OCI-LY7 (cell line): Measurements from ENCODE around the gene HNRNPR. TPM values are rescaled to one million over a fixed set of nuclear protein-coding genes. Genes with fewer than 3 reads are reported as not detected.
"Not testable (repeated sequence)": the region's sequence is repeated elsewhere in the genome, so short reads cannot be mapped to it uniquely, and the experiment has no call there.

Experiments
- BruUV-seq: library from RNA; stranded (reverse); fragments of 400-500 nt; replicated peaks from 2 replicates; lab custom pipeline; 2021; lab: Mats Ljungman, UMichigan
- CTCF ChIA-PET: fragments of 300-600 bp; sonication (Branson Sonifier 250); formaldehyde crosslinking; loops from one replicate; lab custom pipeline; 2022; ENCODE audit warnings: antibody characterized with exemption; ENCODE audit not compliant: unreplicated experiment; lab: Charles Lee
- POLR2A ChIA-PET: fragments of 300-600 bp; sonication (Branson Sonifier 250); formaldehyde crosslinking; loops from one replicate; lab custom pipeline; 2022; ENCODE audit warnings: antibody characterized with exemption; lab: Charles Lee
- DNase-seq: peaks from one replicate; pipeline ENCODE4 v3.0.0-alpha.2; 2015; ENCODE audit warnings: low spot score
- H2AFZ ChIP-seq: fragments of 200-600 bp; sonication (generic), shearing (Covaris generic); 2 replicates; pipeline ENCODE4 v1.6.1; 2014; ENCODE audit warnings: mild to moderate bottlenecking, antibody characterized with exemption, low read length, moderate library complexity
- H3K27ac ChIP-seq: fragments of 200-600 bp; sonication (generic); 2 replicates; pipeline ENCODE4 v1.5.1; 2014; ENCODE audit warnings: mixed run types, low read depth, mild to moderate bottlenecking, moderate library complexity, low read length, inconsistent platforms; ENCODE audit not compliant: poor library complexity, severe bottlenecking
- H3K36me3 ChIP-seq: fragments of 200-600 bp; sonication (generic); 2 replicates; pipeline ENCODE4 v1.6.1; 2014; ENCODE audit warnings: mild to moderate bottlenecking, antibody characterized with exemption, low read length, moderate library complexity, mixed read lengths; ENCODE audit not compliant: insufficient read depth
- H3K4me1 ChIP-seq: fragments of 200-600 bp; sonication (generic); 2 replicates; pipeline ENCODE4 v1.5.1; 2014; ENCODE audit warnings: mild to moderate bottlenecking, low read length; ENCODE audit not compliant: insufficient read depth, poor library complexity, severe bottlenecking
- H3K4me2 ChIP-seq: fragments of 200-600 bp; sonication (generic); 2 replicates; pipeline ENCODE4 v1.6.1; 2014; ENCODE audit warnings: mild to moderate bottlenecking, low read length
- H3K4me3 ChIP-seq: fragments of 200-600 bp; sonication (generic); 2 replicates; pipeline ENCODE4 v1.5.1; 2014; ENCODE audit warnings: mild to moderate bottlenecking, low read depth, low read length; ENCODE audit not compliant: poor library complexity, severe bottlenecking
- H3K79me2 ChIP-seq: fragments of 200-600 bp; sonication (generic); 2 replicates; pipeline ENCODE4 v1.6.1; 2016; ENCODE audit warnings: low read depth, mild to moderate bottlenecking, low read length, moderate library complexity, mixed read lengths; ENCODE audit not compliant: insufficient read depth
- H3K9me2 ChIP-seq: fragments of 200-600 bp; sonication (generic); 2 replicates; pipeline ENCODE4 v1.6.1; 2016; ENCODE audit warnings: mild to moderate bottlenecking, low read length, mixed read lengths; ENCODE audit not compliant: insufficient read depth
- H3K9me3 ChIP-seq: fragments of 200-600 bp; sonication (generic); 2 replicates; pipeline ENCODE4 v1.6.1; 2014; ENCODE audit warnings: mild to moderate bottlenecking, mixed run types, low read length, mixed read lengths
- H4K20me1 ChIP-seq: fragments of 200-600 bp; sonication (generic); 2 replicates; pipeline ENCODE4 v1.6.1; 2014; ENCODE audit warnings: mild to moderate bottlenecking, antibody characterized with exemption, low read length, moderate library complexity, mixed read lengths; ENCODE audit not compliant: insufficient read depth
- CTCF ChIP-seq: fragments of 200-600 bp; sonication (generic); conservative IDR thresholded peaks from 2 replicates; pipeline ENCODE4 v1.5.1; 2014; ENCODE audit warnings: mild to moderate bottlenecking, antibody characterized with exemption, low read length, moderate library complexity, mixed read lengths
- EZH2phosphoT487 ChIP-seq: fragments of 200-600 bp; sonication (generic); IDR thresholded peaks from 2 replicates; pipeline ENCODE4 v1.6.1; 2018; ENCODE audit warnings: low read depth, borderline replicate concordance, mild to moderate bottlenecking, mixed run types, antibody characterized with exemption, low read length, moderate library complexity, mixed read lengths
- intact Hi-C: fragments of 100-400 bp; cut with micrococcal nuclease; formaldehyde crosslinking; loops from one replicate; pipeline ENCODE4 v1.10.0; 2022; ENCODE audit not compliant: unreplicated experiment
- total RNA-seq, 2 experiments: library from RNA; depleted of rRNA in 1 of 2; stranded (reverse); fragments of >200 nt in 1 of 2; shearing (Covaris generic) in 1 of 2; gene quantifications; 2 replicates each; pipeline ENCODE4 v1.2.3, GENCODE V29; 2014 to 2022

The HNRNPR gene
- total RNA-seq, 2 experiments from 2014 or later, result 193 to 282 TPM

- no peak for DNase-seq
- intact Hi-C loops, result no loop called here
- Histone ChIP-seq H3K4me1 (peaks cover 4% of the 10 kb centered on the region), H3K36me3 (no peaks in the 10 kb centered on the region), H3K9me3 (no peaks in the 10 kb centered on the region), H3K4me2 (no peak overlapping the region), H4K20me1 (no peaks in the 10 kb centered on the region), H3K4me3 (no peak overlapping the region), H3K79me2 (no peaks in the 10 kb centered on the region), H3K9me2 (no peaks in the 10 kb centered on the region), H2AFZ (no peak overlapping the region), H3K27ac (no peak overlapping the region)
- TF ChIP-seq CTCF (no peak), EZH2phosphoT487 (no peak)
- BruUV-seq, result no TSS peak
- CTCF ChIA-PET, result no interaction called here
- POLR2A ChIA-PET, result interaction anchor here (0.5 kb wide), 1 partner anchor 900 kb away, joined by 3 read pairs; no protein-coding TSS in a partner anchor
These were observed 37.3 kb upstream of the HNRNPR start for GRCh38 chr1:23381233-23381885.

GRCh38 chr1:23380719-23381118 is 36.6 kb upstream of the HNRNPR start:
- intact Hi-C loops, result no loop called here
- H4K20me1 ChIP-seq, result no peaks in the 10 kb centered on the region
- ChIA-PET POLR2A (interaction anchor here (0.6 kb wide), 1 partner anchor 32 kb away, joined by 3 read pairs; no protein-coding TSS in a partner anchor), CTCF (no interaction called here)
- BruUV-seq, result no TSS peak
- no peaks in the 10 kb centered on the region for H3K9me2 ChIP-seq
- no peak overlapping the region for H3K4me2 ChIP-seq
- no peaks in the 10 kb centered on the region for H3K79me2 ChIP-seq
- TF ChIP-seq CTCF (no peak), EZH2phosphoT487 (no peak)
- H2AFZ ChIP-seq, result no peak overlapping the region
- H3K27ac ChIP-seq, result no peak overlapping the region
- H3K4me1 ChIP-seq, result peaks cover 4% of the 10 kb centered on the region
- no peak overlapping the region for H3K4me3 ChIP-seq
- H3K36me3 ChIP-seq, result no peaks in the 10 kb centered on the region
- no peak for DNase-seq
- no peaks in the 10 kb centered on the region for H3K9me3 ChIP-seq

GRCh38 chr1:23380236-23380635 is 36.2 kb upstream of the HNRNPR start:
- H3K4me2 ChIP-seq, H4K20me1 ChIP-seq, CTCF ChIA-PET, H3K4me3 ChIP-seq, H3K79me2 ChIP-seq, H3K9me3 ChIP-seq, DNase-seq, BruUV-seq, H2AFZ ChIP-seq, H3K9me2 ChIP-seq, H3K4me1 ChIP-seq, H3K27ac ChIP-seq, H3K36me3 ChIP-seq, intact Hi-C loops: not testable (repeated sequence)
- POLR2A ChIA-PET, result interaction anchor here (0.6 kb wide), 1 partner anchor 32 kb away, joined by 3 read pairs; no protein-coding TSS in a partner anchor
